Stimulated activated naive CD8-positive, alpha-beta T cell treated with anti-CD3 and anti-CD28 coated beads, Interleukin-15, Interleukin-2, amounts not matched to agents 100 U/mL and 50 U/mL, for 24 hours (primary cell): Measurements from ENCODE around the gene CLK2.
"Not testable (repeated sequence)": the region's sequence is repeated elsewhere in the genome, so short reads cannot be mapped to it uniquely, and the experiment has no call there.

Source experiments
- ATAC-seq: fragments of 150-1000 bp; cut with Tn5 transposase; one replicate; pipeline ENCODE4 v1.10.0; 2021
- DNase-seq: peaks from one replicate; pipeline ENCODE4 v3.0.0; 2021

Gene CLK2

DNA sequence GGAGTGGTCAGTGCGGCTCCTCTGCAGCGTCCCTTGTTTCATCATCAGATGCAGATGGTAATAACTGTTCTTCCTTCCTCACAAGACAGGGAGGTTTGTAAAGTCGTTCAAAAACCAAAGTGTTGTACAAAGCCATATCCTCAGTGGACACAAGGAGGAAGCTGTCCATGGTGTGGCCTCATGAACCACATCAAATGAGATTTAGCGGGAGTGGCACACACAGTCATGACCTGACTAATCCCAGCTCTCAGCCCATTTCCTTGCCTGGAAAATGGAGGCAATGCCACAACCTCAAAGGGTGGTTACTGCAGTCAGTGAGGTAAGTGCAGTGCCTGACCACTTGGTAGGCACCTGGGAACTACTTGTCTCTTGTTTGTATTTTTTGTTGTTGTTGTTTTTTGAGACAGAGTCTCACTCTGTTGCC, 31.5 kb downstream of the CLK2 start:
- DNase-seq, result no peak
- ATAC-seq, result no peak

DNA sequence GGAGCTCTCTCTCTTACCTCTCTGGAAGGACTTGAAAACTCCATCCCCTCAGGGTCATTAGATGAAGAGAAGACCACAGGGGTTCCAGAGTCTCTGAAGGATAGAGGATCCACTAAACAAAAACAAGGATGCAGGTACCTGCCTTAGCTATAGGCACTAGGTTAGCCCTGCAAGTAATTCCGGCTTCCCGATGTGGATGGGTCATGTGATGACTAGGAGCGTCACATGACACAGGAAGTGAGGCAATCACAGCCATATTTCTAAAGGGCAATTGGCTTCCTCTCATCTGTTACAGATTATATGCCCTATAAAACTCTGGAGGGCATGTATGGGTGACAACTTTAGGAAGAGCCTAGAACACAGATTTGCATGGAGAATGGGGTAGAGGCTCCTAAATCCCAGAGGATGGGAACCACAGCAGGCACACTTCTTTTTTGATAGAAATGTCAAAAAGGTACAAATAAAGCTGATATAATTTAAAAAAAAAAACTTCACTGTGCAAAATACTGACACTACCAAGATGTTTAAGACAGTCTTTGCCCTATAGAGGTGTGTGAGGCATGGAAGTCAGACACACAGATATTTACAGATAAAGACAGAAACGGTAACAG, 32.1 kb downstream of the CLK2 start:
- DNase-seq (peak; percentile 65), ATAC-seq (peak; percentile 14)

DNA sequence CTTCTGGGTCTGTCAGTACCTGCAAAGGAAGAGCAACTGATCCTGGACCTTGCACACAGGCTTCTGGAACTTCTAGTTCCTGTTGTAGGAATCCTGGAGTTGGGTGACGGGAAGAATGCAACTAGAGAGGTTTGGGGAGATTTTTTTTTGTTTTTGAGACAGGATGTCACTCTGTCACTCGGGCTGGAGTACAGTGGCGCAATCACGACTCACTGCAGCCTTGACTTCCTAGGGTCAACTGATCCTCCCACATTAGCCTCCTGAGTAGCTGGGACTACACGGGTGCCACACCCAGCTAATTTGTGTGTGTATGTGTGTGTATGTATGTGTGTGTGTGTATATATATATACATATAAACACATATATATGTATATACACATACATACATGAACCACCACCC, 36.9 kb downstream of the CLK2 start:
- DNase-seq (no peak), ATAC-seq (no peak)

DNA sequence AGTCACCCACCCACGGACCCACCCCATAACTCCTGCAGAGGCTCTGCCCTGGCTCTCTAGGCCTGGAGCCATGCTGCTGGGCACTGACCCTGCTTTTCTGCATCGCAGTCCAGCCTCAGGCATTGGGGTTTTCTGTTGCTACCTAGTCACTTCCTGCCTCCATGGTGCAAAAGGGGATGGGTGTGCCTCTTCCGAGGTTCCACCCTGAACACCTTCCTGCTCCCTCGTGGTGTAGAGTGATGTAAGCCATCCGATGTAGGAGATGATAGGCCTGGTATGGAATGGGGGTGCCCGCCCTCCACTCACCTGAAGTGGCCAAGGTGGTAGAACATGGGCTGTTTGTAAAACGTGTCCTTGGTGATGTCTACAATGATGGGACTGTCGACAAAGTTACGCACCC, 37.9 kb downstream of the CLK2 start:
- DNase-seq, ATAC-seq: not testable (repeated sequence)

DNA sequence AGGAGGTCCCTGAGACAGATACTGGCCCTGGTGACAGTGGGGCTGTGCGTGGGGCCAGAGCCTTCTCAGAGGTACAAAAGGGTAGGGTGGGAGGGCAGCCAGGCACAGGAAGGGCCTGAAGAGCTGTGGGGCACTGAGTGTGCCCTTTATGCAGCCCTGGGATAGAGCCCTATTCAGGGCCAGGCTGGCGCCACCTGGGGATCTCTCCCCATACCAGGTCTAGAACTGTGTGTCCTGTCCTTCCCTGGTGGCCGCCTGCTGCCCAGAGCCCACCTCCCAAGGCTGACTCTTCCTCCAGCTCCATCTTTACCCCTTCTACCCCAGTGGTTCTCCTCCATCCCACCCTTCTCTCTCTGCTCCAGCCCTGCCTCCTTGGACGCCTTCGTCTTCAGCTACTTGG, 39.8 kb downstream of the CLK2 start:
- DNase-seq, ATAC-seq: not testable (repeated sequence)

DNA sequence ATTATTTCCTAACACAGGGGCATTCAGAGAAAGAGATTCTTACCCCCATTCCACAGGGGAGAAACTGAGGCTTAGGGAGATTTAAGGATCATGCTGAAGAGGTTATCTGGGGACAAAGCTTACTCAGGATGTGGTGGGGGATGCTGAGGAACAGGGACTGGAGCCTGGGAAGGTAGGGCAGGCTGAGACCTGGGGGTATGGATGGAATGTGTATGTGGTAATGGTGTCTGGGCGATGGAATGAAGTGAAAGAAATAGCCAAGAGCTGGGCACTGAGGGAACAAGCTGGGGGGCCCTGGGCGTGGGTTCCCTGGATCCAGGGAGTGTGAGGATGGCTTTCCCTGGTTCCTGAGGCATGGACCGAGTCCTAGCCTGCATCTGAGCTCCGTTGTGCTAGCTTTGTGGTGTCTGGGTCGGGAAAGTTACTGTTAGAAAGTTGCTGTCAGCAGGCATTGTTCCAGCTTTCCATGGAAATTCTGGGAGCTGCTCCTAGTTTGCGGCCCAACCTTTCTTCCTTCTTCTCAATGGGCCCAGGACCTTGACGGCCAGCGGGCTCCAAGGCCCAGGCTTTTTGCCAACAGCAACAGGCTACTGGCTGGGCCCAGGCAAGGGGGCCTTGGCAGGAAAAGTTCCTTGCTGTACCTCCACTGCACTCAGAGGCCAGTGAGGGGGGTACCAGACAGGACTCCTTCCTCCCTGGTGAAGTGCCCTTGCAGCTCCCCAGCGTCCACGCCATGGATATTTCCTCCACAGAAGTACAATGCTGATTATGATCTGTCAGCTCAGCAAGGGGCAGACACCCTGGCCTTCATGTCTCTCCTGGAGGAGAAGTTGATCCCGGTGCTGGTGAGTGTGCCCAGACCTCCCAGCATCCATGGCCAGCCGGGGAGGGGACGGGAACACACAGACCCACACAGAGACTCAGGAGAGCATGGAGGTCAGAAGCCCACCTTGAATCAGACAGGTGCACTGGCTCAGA, 41.0 kb downstream of the CLK2 start:
- not testable (repeated sequence) for DNase-seq, ATAC-seq

GRCh38 chr1:155231302-155231701, 42.0 kb downstream of the CLK2 start:
- not testable (repeated sequence) for ATAC-seq, DNase-seq

GRCh38 chr1:155228096-155228427, 45.2 kb downstream of the CLK2 start:
- DNase-seq (no peak), ATAC-seq (no peak)

DNA sequence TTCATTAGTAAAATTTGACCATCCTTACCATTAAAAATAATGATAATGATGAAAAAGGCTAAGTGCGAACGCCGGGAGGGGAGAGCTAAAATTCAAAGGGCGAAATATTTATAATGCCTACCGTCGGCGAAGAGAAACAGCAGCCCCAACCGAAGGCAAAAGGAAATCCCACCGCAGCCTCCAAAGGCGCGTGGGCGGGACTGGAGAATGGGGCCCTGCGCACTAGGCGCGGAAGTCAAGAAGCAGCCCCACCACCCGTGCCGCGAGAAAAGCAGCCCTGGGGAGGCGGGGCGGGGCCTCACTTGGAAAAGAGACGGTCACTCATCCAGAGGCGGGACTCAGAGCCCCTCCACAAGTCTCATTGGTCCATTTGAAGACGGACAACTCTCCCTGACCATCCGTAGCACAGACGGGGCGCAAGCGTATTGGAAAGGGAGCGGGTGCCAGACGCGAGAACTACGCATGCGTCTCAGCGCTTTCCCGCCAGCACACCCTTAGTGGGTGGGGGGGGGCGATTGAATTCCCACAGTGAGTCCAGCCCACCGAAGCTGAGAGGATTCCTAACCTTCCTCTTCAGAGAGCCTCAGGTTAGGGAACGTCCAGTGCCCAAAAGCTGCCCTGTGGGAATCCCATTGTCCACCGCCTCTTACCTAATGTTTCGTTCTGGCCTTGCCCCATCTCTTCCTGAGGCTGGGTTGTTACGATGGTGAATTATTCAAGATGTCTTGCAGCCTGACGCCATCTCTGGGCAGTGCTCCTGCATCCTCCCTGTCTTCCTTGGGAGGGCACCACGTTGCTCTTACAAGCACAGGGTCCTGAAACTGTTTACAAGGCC, 45.8 kb downstream of the CLK2 start:
- DNase-seq (peak; percentile 100), ATAC-seq (peak; percentile 96)

GRCh38 chr1:155226910-155227260, 46.4 kb downstream of the CLK2 start:
- DNase-seq, result peak; percentile 62
- ATAC-seq, result peak; percentile 41

- peak; percentile 53 for ATAC-seq
- peak; percentile 83 for DNase-seq
Observed at GRCh38 chr1:155226188-155226909, 47.0 kb downstream of the CLK2 start.

- DNase-seq, ATAC-seq: not testable (repeated sequence)
Observed at GRCh38 chr1:155225404-155225759, 47.9 kb downstream of the CLK2 start.

DNA sequence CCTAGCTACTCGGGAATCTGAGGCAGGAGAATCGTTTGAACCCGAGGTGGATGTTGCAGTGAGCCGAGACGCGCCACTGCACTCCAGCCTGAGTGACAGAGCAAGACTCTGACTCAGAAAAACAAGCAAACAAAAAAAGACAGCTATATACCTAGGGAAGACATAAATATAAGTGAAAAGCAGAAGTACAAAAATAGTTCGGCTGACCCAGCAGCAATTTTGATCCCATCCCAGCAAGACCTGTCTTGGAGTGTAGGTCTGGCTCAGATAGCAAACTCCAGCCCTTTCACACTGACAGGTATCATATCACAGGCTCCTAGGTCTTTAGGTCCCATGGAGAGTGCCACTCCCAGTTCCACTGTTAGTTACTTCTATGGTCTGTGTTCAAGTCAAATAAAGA, 50.3 kb downstream of the CLK2 start:
- no peak for DNase-seq
- no peak for ATAC-seq

DNA sequence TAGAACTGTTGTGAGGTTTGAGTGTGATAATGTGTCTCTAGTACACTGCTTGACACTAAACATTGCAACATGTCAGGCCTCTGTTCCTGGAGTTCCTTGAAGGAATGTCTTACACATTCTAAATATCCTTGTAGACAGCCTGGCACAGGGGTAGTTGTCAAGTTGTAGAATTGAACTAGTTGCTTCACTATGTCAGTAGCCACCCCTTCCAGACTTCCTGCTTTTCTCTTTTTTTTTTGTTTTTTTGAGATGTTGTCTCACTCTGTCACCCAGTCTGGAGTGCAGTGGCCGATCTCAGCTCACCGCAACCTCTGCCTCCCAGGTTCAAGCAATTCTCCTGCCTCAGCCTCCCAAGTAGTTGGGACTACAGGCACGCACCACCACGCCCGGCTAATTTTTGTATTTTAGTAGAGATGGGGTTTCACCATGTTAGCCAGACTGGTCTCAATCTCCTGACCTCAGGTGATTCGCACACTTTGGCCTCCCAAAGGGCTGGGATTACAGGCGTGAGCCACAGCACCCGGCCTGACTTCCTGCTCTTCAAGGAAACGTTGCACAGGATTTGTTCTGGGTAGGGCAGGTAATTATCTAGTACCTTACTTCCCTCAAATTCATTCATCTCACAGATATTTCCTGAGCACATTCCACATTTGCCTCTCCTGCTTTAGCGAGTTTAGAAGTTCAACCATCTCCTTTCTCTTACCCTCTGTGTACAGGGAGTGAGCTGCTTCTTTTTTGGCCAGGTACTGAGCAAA, 52.9 kb downstream of the CLK2 start:
- not testable (repeated sequence) for ATAC-seq, DNase-seq

DNA sequence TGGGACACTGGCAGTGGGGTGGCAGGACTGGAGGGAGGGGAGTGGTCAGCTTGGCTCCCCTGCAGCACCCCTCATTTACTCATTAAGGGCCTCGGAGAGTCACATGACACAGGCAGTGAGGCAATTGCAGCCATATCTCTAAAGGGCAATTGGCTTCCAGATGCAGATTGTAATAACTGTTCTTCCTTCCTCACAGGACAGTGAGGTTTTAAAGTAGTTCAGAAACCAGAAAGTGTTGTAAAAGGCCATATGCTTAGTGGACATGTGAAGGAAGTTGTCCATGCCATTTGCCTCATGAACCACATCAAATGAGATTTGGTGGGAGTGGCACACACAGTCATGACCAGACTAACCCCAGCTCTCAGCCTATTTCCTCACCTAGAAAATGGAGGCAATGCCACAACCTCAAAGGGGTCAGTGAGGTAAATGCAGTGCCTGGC, 53.7 kb downstream of the CLK2 start:
- ATAC-seq (peak; percentile 32), DNase-seq (no peak)

DNA sequence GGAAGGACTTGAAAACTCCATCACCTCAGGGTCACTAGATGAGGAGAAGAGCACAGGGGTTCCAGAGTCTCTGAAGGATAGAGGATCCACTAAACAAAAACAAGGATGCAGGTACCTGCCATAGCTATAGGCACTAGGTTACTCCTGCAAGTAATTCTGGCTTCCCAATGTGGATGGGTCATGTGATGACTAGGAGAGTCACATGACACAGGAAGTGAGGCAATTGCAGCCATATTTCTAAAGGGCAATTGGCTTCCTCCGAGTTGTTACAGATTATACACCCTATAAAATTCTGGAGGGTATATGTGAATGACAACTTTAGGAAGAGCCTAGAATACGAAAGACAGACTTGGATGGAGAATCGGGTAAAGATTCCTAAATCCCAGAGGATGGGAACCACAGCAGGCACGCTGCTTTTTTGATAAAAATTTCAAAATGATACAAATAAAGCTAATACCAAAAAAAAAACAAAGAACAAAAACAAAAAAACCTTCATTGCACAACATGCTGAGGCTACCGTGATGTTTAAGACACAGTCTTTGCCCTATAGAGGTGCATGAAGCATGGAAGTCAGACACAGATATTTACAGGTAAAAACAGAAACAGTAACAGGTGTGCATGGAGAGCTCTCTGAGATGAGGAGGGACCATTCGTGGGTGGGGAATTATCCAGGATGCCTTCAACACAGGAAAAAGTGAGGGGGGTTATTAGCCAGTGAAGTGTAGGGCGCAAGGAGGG, 54.3 kb downstream of the CLK2 start:
- DNase-seq (no peak), ATAC-seq (no peak)

DNA sequence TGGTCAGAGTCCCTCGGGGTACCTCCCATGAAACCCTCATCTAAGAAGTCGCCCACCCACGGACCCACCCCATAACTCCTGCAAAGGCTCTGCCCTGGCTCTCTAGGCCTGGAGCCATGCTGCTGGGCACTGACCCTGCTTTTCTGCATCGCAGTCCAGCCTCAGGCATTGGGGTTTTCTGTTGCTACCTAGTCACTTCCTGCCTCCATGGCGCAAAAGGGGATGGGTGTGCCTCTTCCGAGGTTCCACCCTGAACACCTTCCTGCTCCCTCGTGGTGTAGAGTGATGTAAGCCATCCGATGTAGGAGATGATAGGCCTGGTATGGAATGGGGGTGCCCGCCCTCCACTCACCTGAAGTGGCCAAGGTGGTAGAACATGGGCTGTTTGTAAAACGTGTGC, 58.6 kb downstream of the CLK2 start:
- ATAC-seq, DNase-seq: not testable (repeated sequence)
